Esophagus squamous epithelium (tissue), 5 donors: Measurements from ENCODE around the gene TRAF7. TPM values are rescaled to one million over a fixed set of nuclear protein-coding genes. Genes with fewer than 3 reads are reported as not detected.

ENCODE experiments used
- DNase-seq: peaks from one replicate; lab custom pipeline; 2025; lab: John Stamatoyannopoulos, UW
- H3K27ac ChIP-seq, 4 donors: fragments of 200-600 bp; sonication (generic); one replicate each; pipeline ENCODE4 v1.5.1; 2016 to 2019; ENCODE audit warnings: mild to moderate bottlenecking in 1 of 4
- H3K27me3 ChIP-seq, 4 donors: fragments of 200-600 bp; sonication (generic); 1 replicate in 3 of 4; 2 replicates in 1 of 4; pipeline versions ENCODE4 v1.5.1 to v1.6.0; 2017 to 2021; ENCODE audit warnings: antibody characterized with exemption in 1 of 4
- H3K36me3 ChIP-seq, 3 donors: fragments of 200-600 bp; sonication (generic); one replicate each; pipeline ENCODE4 v1.5.1; 2016 to 2019
- H3K4me1 ChIP-seq, 3 donors: fragments of 200-600 bp; sonication (generic); one replicate each; pipeline ENCODE4 v1.5.1; 2017 to 2019
- H3K4me3 ChIP-seq, 4 donors: fragments of 200-600 bp; sonication (generic); 1 replicate in 3 of 4; 2 replicates in 1 of 4; pipeline ENCODE4 v1.5.1; 2016 to 2019; ENCODE audit warnings: mild to moderate bottlenecking in 2 of 4, moderate library complexity in 1 of 4
- H3K9me3 ChIP-seq, 3 donors: fragments of 200-600 bp; sonication (generic); one replicate each; pipeline ENCODE4 v1.5.1; 2016 to 2019
- CTCF ChIP-seq, 6 experiments: fragments of 450-650 bp in 4 of 6; fragments of 200-600 bp in 2 of 6; sonication (generic) in 2 of 6; IDR thresholded peaks; one replicate each; pipeline ENCODE4 v1.5.1; 2016 to 2019; ENCODE audit warnings: antibody characterized with exemption in 6 of 6, mild to moderate bottlenecking in 4 of 6, moderate library complexity in 4 of 6
- POLR2A ChIP-seq, 4 donors: fragments of 450-650 bp; IDR thresholded peaks; one replicate each; pipeline ENCODE4 v1.6.1; 2017; ENCODE audit warnings: antibody characterized with exemption in 4 of 4, mild to moderate bottlenecking in 4 of 4, moderate library complexity in 3 of 4
- WGBS, 2 donors: methylation state at CpG; one replicate each; pipeline ENCODE4 v1.1.5; 2018; 5-methylcytosine and 5-hydroxymethylcytosine counted together
- intact Hi-C: fragments of 100-400 bp; cut with DNase I; formaldehyde crosslinking; loops from one replicate; pipeline ENCODE4 v1.15.0; 2022
- total RNA-seq, 4 donors: library from RNA; depleted of rRNA; stranded (reverse); fragments of >200 nt; gene quantifications; one replicate each; pipeline ENCODE4 v1.1.0, GENCODE V29; 2016
- donor health status: DM: yes; HTN: yes; CAD: no.

TRAF7 gene
- total RNA-seq, 4 donors from 2014 or later: 46.9 to 79.6 (median 73.2) TPM

- H3K27me3 ChIP-seq: no peaks in the 10 kb centered on the region
- 87% methylated on average over 11 of the region's 17 CpGs; no CpG with 5 or more reads in 1 of the 2 donors for WGBS, 2 donors
- no peak overlapping the region for H3K27ac ChIP-seq
- no peak overlapping the region for H3K4me3 ChIP-seq
- no peak for DNase-seq
- H3K4me1 ChIP-seq: peaks cover 33 to 49% (median 42%) of the 10 kb centered on the region in 3 donors
- intact Hi-C loops: no loop called here
- no peak for TF ChIP-seq POLR2A (IDR thresholded peaks at IDR 0.05)
- TF ChIP-seq CTCF (IDR thresholded peaks at IDR 0.05): no peak
- H3K9me3 ChIP-seq: no peaks in the 10 kb centered on the region
- H3K36me3 ChIP-seq: peaks cover 14 to 43% (median 25%) of the 10 kb centered on the region in 3 donors
Observed at GRCh38 chr16:2210009-2210332, 54.4 kb downstream of the TRAF7 start.

- TF ChIP-seq CTCF (IDR thresholded peaks at IDR 0.05): no peak
Observed at GRCh38 chr16:2210386-2211365, 55.1 kb downstream of the TRAF7 start, which contains the start of gene BRICD5. BRICD5 (minus strand) TSS chr16:2210863; CDS start chr16:2210833, 30 bp downstream.

GRCh38 chr16:2211923-2212347 lies 56.4 kb downstream of the TRAF7 start:
- no peak for TF ChIP-seq POLR2A (IDR thresholded peaks at IDR 0.05)
- no peak for TF ChIP-seq CTCF (IDR thresholded peaks at IDR 0.05)
- 60% methylated on average over 4 of the region's 11 CpGs; no CpG with 5 or more reads in 1 of the 2 donors for WGBS, 2 donors

More at GRCh38 chr16:2210386-2211365, 55.1 kb downstream of the TRAF7 start, which contains the start of gene BRICD5:
- H3K27me3 ChIP-seq: no peaks in the 10 kb centered on the region
- peaks cover 33 to 53% (median 40%) of the 10 kb centered on the region in 3 donors for H3K4me1 ChIP-seq
- no peak for DNase-seq
- intact Hi-C loops: no loop called here
- H3K27ac ChIP-seq: peak within 1 kb of the TSS in 1 of 4 donors; percentile 8
- H3K4me3 ChIP-seq: no peak within 1 kb of the TSS
- no peaks in the 10 kb centered on the region for H3K9me3 ChIP-seq
- 45 to 55% methylated on average over 5 to 7 of the region's 24 CpGs for WGBS, 2 donors
- H3K36me3 ChIP-seq: peaks cover 14 to 43% (median 25%) of the 10 kb centered on the region in 3 donors

GRCh38 chr16:2212362-2213324 lies 57.1 kb downstream of the TRAF7 start:
- WGBS, 2 donors: 14 to 86% methylated on average over 2 to 7 of the region's 19 CpGs
- intact Hi-C loops: no loop called here
- peak overlapping the region in 1 of 4 donors; percentile 92 for H3K4me3 ChIP-seq

More at GRCh38 chr16:2211923-2212347, 56.4 kb downstream of the TRAF7 start:
- Histone ChIP-seq H3K27me3 (no peaks in the 10 kb centered on the region), H3K9me3 (no peaks in the 10 kb centered on the region), H3K4me1 (peaks cover 22 to 44% (median 28%) of the 10 kb centered on the region in 3 donors), H3K36me3 (peaks cover 14 to 37% (median 24%) of the 10 kb centered on the region in 3 donors), H3K27ac (peak overlapping the region in 1 of 4 donors; percentile 8), H3K4me3 (no peak overlapping the region)
- intact Hi-C loops: no loop called here
- DNase-seq: no peak

More at GRCh38 chr16:2212362-2213324, 57.1 kb downstream of the TRAF7 start:
- Histone ChIP-seq H3K4me1 (peaks cover 20 to 40% (median 25%) of the 10 kb centered on the region in 3 donors), H3K27ac (peak overlapping the region in 1 of 4 donors; percentile 8), H3K9me3 (no peaks in the 10 kb centered on the region), H3K36me3 (peaks cover 11 to 30% (median 17%) of the 10 kb centered on the region in 3 donors), H3K27me3 (no peaks in the 10 kb centered on the region)
- no peak for DNase-seq
- TF ChIP-seq CTCF (IDR thresholded peaks at IDR 0.05) (no peak), POLR2A (IDR thresholded peaks at IDR 0.05) (no peak)
